H1 (cell line): ENCODE measurements around the gene RGPD6. TPM values are rescaled to one million over a fixed set of nuclear protein-coding genes. Genes with fewer than 3 reads are reported as not detected.
"Not testable (repeated sequence)": the region's sequence is repeated elsewhere in the genome, so short reads cannot be mapped to it uniquely, and the experiment has no call there.

ENCODE experiments used
- CTCF ChIA-PET: fragments of 300-600 bp; sonication (Branson Sonifier 250); formaldehyde crosslinking; loops from one replicate; lab custom pipeline; 2021; ENCODE audit not compliant: partially characterized antibody; lab: Charles Lee
- POLR2A ChIA-PET: fragments of 300-600 bp; sonication (Branson Sonifier 250); formaldehyde crosslinking; loops from one replicate; lab custom pipeline; 2021; ENCODE audit warnings: inconsistent platforms; ENCODE audit not compliant: partially characterized antibody; lab: Charles Lee
- DNase-seq, 2 experiments: peaks; one replicate each; pipeline versions ENCODE4 v3.0.0 to v3.0.0-alpha.2; 2010 to 2022; ENCODE audit warnings: low spot score in 2 of 2, low read depth in 1 of 2, mixed read lengths in 1 of 2
- FAIRE-seq: peaks from 2 replicates; lab custom pipeline; 2011; peaks lifted over from hg19 to GRCh38; lab: Jason Lieb, UNC
- H2AFZ ChIP-seq: 2 replicates; pipeline ENCODE4 v1.8.1; 2012; ENCODE audit warnings: low read length, inconsistent platforms
- H2AK5ac ChIP-seq: 2 replicates; pipeline ENCODE4 v1.6.1; 2013; ENCODE audit warnings: low read depth, low read length
- H2BK120ac ChIP-seq: replicated peaks from 2 replicates; pipeline ENCODE3; 2013; ENCODE audit warnings: low read depth, low read length, inconsistent platforms
- H2BK12ac ChIP-seq: 2 replicates; pipeline ENCODE4 v1.6.1; 2013; ENCODE audit warnings: low read depth, low read length
- H2BK15ac ChIP-seq: 2 replicates; pipeline ENCODE4 v1.6.1; 2013; ENCODE audit warnings: low read length
- H2BK20ac ChIP-seq: 2 replicates; pipeline ENCODE4 v1.6.1; 2013; ENCODE audit warnings: low read length
- H2BK5ac ChIP-seq: 2 replicates; pipeline ENCODE4 v1.6.1; 2013; ENCODE audit warnings: low read depth, low read length
- H3K14ac ChIP-seq: 2 replicates; pipeline ENCODE4 v1.6.1; 2013; ENCODE audit warnings: inconsistent platforms; ENCODE audit not compliant: insufficient read length
- H3K18ac ChIP-seq: 2 replicates; pipeline ENCODE4 v1.6.1; 2013; ENCODE audit warnings: low read length; ENCODE audit errors: extremely low read depth
- H3K23ac ChIP-seq: 2 replicates; pipeline ENCODE4 v1.6.1; 2013; ENCODE audit warnings: inconsistent platforms; ENCODE audit not compliant: insufficient read length
- H3K23me2 ChIP-seq: 2 replicates; pipeline ENCODE4 v1.6.1; 2013; ENCODE audit warnings: low read depth, low read length
- H3K27ac ChIP-seq: 2 replicates; pipeline ENCODE4 v1.6.1; 2011; ENCODE audit warnings: low read depth, low read length, inconsistent platforms
- H3K27me3 ChIP-seq, 4 experiments: replicated peaks in 1 of 4; 1 replicate in 1 of 4; 2 replicates in 3 of 4; pipeline versions ENCODE4 v1.6.1 to v1.8.1; 2011 to 2013; ENCODE audit warnings: low read length in 3 of 4, mild to moderate bottlenecking in 3 of 4, inconsistent platforms in 2 of 4, mixed read lengths in 2 of 4, moderate library complexity in 1 of 4; ENCODE audit not compliant: control insufficient read depth in 3 of 4, insufficient read depth in 3 of 4; ENCODE audit errors: extremely low read depth in 1 of 4
- H3K36me3 ChIP-seq, 4 experiments: 2 replicates each; pipeline versions ENCODE4 v1.6.1 to v1.8.1; 2011 to 2013; ENCODE audit warnings: mild to moderate bottlenecking in 4 of 4, low read length in 3 of 4, moderate library complexity in 2 of 4, control low read depth in 1 of 4, inconsistent platforms in 1 of 4; ENCODE audit not compliant: insufficient read depth in 4 of 4, control insufficient read depth in 2 of 4
- H3K4ac ChIP-seq: replicated peaks from 2 replicates; pipeline ENCODE3; 2013; ENCODE audit warnings: low read length, low read depth, mixed read lengths, inconsistent platforms; ENCODE audit not compliant: insufficient read length
- H3K4me1 ChIP-seq, 4 experiments: replicated peaks in 1 of 4; 1 replicate in 1 of 4; 2 replicates in 3 of 4; pipeline versions ENCODE4 v1.6.1 to v1.8.1; 2011 to 2013; ENCODE audit warnings: low read length in 3 of 4, inconsistent platforms in 2 of 4, mixed read lengths in 1 of 4; ENCODE audit not compliant: insufficient read depth in 4 of 4, control insufficient read depth in 3 of 4
- H3K4me2 ChIP-seq, 2 experiments: 2 replicates each; pipeline versions ENCODE4 v1.6.1 to v1.8.1; 2011 to 2013; ENCODE audit warnings: low read depth in 2 of 2, low read length in 2 of 2, control low read depth in 1 of 2, inconsistent platforms in 1 of 2, mild to moderate bottlenecking in 1 of 2; ENCODE audit not compliant: insufficient read depth in 1 of 2
- H3K4me3 ChIP-seq, 4 experiments: fragments of 200-600, 300-600 bp in 1 of 4; sonication (generic), shearing (Covaris generic), sonication (Bioruptor Twin) in 1 of 4; 2 replicates each; pipeline versions ENCODE4 v1.5.1 to v1.8.1; 2011 to 2016; ENCODE audit warnings: low read length in 4 of 4, low read depth in 3 of 4, control low read depth in 2 of 4, inconsistent platforms in 2 of 4, mild to moderate bottlenecking in 2 of 4, mixed read lengths in 1 of 4, moderate library complexity in 1 of 4; ENCODE audit not compliant: insufficient read depth in 2 of 4; ENCODE audit errors: extremely low read depth in 1 of 4
- H3K56ac ChIP-seq: replicated peaks from 2 replicates; pipeline ENCODE3; 2013; ENCODE audit warnings: low read depth, mild to moderate bottlenecking, mixed read lengths, low read length, inconsistent platforms; ENCODE audit not compliant: insufficient read length
- H3K79me1 ChIP-seq: 2 replicates; pipeline ENCODE4 v1.6.1; 2013; ENCODE audit warnings: low read depth, low read length, control low read depth
- H3K79me2 ChIP-seq, 2 experiments: 2 replicates each; pipeline versions ENCODE4 v1.6.1 to v1.8.1; 2012 to 2013; ENCODE audit warnings: low read length in 2 of 2, mild to moderate bottlenecking in 2 of 2, inconsistent platforms in 1 of 2; ENCODE audit not compliant: insufficient read depth in 2 of 2, control insufficient read depth in 1 of 2
- H3K9ac ChIP-seq, 4 experiments: replicated peaks in 1 of 4; 1 replicate in 1 of 4; 2 replicates in 3 of 4; pipeline versions ENCODE4 v1.6.1 to v1.8.1; 2011 to 2013; ENCODE audit warnings: low read depth in 3 of 4, low read length in 3 of 4, control low read depth in 2 of 4, mild to moderate bottlenecking in 2 of 4, moderate library complexity in 2 of 4, inconsistent platforms in 1 of 4; ENCODE audit errors: extremely low read depth in 1 of 4
- H3K9me3 ChIP-seq, 2 experiments: 2 replicates each; pipeline versions ENCODE4 v1.6.1 to v1.8.1; 2012 to 2013; ENCODE audit warnings: mild to moderate bottlenecking in 2 of 2, moderate library complexity in 2 of 2, control low read depth in 1 of 2, inconsistent platforms in 1 of 2, low read depth in 1 of 2, low read length in 1 of 2, mixed read lengths in 1 of 2; ENCODE audit not compliant: insufficient read depth in 2 of 2
- H4K20me1 ChIP-seq, 2 experiments: replicated peaks in 1 of 2; 2 replicates each; pipeline versions ENCODE3 to v1.8.1; 2011 to 2013; ENCODE audit warnings: inconsistent platforms in 2 of 2, low read length in 2 of 2, mild to moderate bottlenecking in 1 of 2; ENCODE audit not compliant: insufficient read depth in 2 of 2, control insufficient read depth in 1 of 2
- H4K5ac ChIP-seq: 2 replicates; pipeline ENCODE4 v1.6.1; 2013; ENCODE audit warnings: low read length, low read depth, mixed read lengths, inconsistent platforms; ENCODE audit not compliant: insufficient read length
- H4K8ac ChIP-seq: 2 replicates; pipeline ENCODE4 v1.8.0; 2013; ENCODE audit warnings: mild to moderate bottlenecking, moderate library complexity, low read length, inconsistent platforms; ENCODE audit not compliant: insufficient read depth; ENCODE audit errors: extremely low read depth
- H4K91ac ChIP-seq: replicated peaks from 2 replicates; pipeline ENCODE3; 2013; ENCODE audit warnings: low read length, mixed read lengths, inconsistent platforms; ENCODE audit not compliant: insufficient read length
- WGBS, 2 experiments: shearing (Covaris generic) in 1 of 2; methylation state at CpG; one replicate each; pipeline versions ENCODE4 v1.1.6 to v1.1.7; 2013 to 2015; ENCODE audit warnings: low lambda C conversion rate in 2 of 2, mixed read lengths in 2 of 2, inconsistent platforms in 1 of 2, low coverage in 1 of 2, missing lambda C conversion rate in 1 of 2; ENCODE audit not compliant: insufficient replicate concordance in 2 of 2, insufficient coverage in 1 of 2, insufficient read length in 1 of 2; ENCODE audit errors: extremely low coverage in 1 of 2, missing lambda C conversion rate in 1 of 2; 5-methylcytosine and 5-hydroxymethylcytosine counted together
- polyA plus RNA-seq, 7 experiments: library from polyadenylated mRNA; depleted of rRNA in 3 of 7; stranded (reverse) in 5 of 7; unstranded in 2 of 7; fragments of >200 nt in 5 of 7; fragments of 200-250 nt in 2 of 7; gene quantifications; 1 replicate in 5 of 7; 2 replicates in 1 of 7; 4 replicates in 1 of 7; pipeline versions ENCODE4 v1.2.1 to v1.2.3, GENCODE V29; 2011 to 2013; ENCODE audit warnings: missing spikeins in 2 of 7, mixed read lengths in 2 of 7
- total RNA-seq: library from RNA; stranded (reverse); fragmentation: NEBNext Ultra II Directional; extraction: Animal tissue kit (Norgen Biotek cat#: 25700); gene quantifications from 2 replicates; pipeline ENCODE4 v1.2.1, GENCODE V29; 2021

RGPD6 gene
- total and polyA plus RNA-seq, 2 of the 8 experiments (the other 6 are each of a cell fraction or from before 2014, with no cell fraction given), result 4.9 to 15.0 TPM

DNA sequence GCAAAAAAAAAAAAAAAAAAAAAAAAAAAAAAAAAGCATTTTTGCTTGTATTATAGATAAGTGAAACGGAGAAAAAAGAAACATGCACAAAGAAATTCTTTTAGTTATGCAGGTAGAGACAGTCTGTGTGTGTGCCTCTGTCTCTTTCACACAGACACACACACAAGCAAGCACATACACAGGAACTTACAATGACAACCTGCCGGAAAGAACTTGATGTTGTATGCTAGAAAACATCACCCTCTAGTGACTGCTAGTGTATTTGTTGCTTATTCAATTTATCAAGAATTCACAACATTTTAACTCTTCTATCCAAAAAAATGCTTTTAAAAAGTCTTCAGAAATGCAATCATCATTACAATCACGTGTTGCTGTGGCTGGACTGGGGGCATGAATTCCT is 95.8 kb downstream of the RGPD6 start:
- H3K18ac ChIP-seq, H3K4me3 ChIP-seq, FAIRE-seq, CTCF ChIA-PET, H3K27me3 ChIP-seq, H3K56ac ChIP-seq, H4K5ac ChIP-seq, H2BK12ac ChIP-seq, H3K4me2 ChIP-seq, H3K79me1 ChIP-seq, H3K14ac ChIP-seq, H2BK5ac ChIP-seq, H3K9ac ChIP-seq, H3K23me2 ChIP-seq, DNase-seq, H4K8ac ChIP-seq, H4K91ac ChIP-seq, H2BK20ac ChIP-seq, H4K20me1 ChIP-seq, POLR2A ChIA-PET, H3K9me3 ChIP-seq, H3K27ac ChIP-seq, H2AK5ac ChIP-seq, H3K36me3 ChIP-seq, H2AFZ ChIP-seq, H3K79me2 ChIP-seq, H3K4ac ChIP-seq, H3K23ac ChIP-seq, H2BK15ac ChIP-seq, H3K4me1 ChIP-seq, H2BK120ac ChIP-seq: not testable (repeated sequence)
- WGBS, 2 experiments, result no CpG with 5 or more reads among the region's 3 CpGs

DNA sequence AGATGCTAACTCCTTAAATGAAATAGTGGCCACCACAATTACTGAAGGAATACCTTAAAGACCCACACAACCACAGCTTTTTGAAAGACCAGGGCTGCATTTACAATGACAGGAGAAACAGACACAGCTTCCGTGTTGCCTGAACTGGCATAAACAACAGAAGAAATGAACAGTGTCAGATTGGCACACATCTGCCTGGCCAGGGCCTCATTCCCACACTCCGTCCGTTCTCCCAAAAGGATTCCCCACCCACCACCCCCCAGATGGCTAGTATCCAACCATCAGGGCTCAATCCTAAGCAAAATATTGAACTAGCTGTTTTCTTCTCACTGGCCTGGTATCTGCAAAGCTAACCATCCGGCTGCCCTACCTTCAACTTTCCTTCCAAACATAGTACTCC is 96.9 kb downstream of the RGPD6 start:
- H3K4me3 ChIP-seq, H3K4me2 ChIP-seq, H4K20me1 ChIP-seq, CTCF ChIA-PET, H4K91ac ChIP-seq, H2BK5ac ChIP-seq, H3K79me1 ChIP-seq, H3K79me2 ChIP-seq, POLR2A ChIA-PET, FAIRE-seq, H3K27ac ChIP-seq, H4K8ac ChIP-seq, H3K27me3 ChIP-seq, H3K23ac ChIP-seq, H3K4me1 ChIP-seq, H2BK120ac ChIP-seq, H3K9ac ChIP-seq, H3K36me3 ChIP-seq, H2BK12ac ChIP-seq, H3K4ac ChIP-seq, H2BK15ac ChIP-seq, H3K18ac ChIP-seq, H3K56ac ChIP-seq, H3K23me2 ChIP-seq, H2AFZ ChIP-seq, DNase-seq, H4K5ac ChIP-seq, H3K9me3 ChIP-seq, H3K14ac ChIP-seq, H2BK20ac ChIP-seq, H2AK5ac ChIP-seq: not testable (repeated sequence)
- no CpG with 5 or more reads among the region's 4 CpGs for WGBS, 2 experiments
